ENCODE measurements around the gene BTNL9. TPM values are rescaled to one million over a fixed set of nuclear protein-coding genes. Genes with fewer than 3 reads are reported as not detected.

The BTNL9 gene
- polyA plus RNA-seq, 1 donor (not counting 4 experiments of a cell fraction or from before 2014, with no cell fraction given): 0.07 TPM

- DNase-seq (ENCODE audit: low read depth, low spot score) (no peak), FAIRE-seq (no peak)
- H3K27me3 ChIP-seq (ENCODE audit: control insufficient read depth, extremely low read depth, insufficient read depth, low read length): peaks cover 11% of the 10 kb centered on the region
- H3K79me2 ChIP-seq (ENCODE audit: control insufficient read depth, insufficient read depth, low read length): no peaks in the 10 kb centered on the region
- no peaks in the 10 kb centered on the region for H3K36me3 ChIP-seq (ENCODE audit: control insufficient read depth in 2 of 2, extremely low read depth in 1 of 2, insufficient read depth in 2 of 2, low read length in 2 of 2)
- dilution Hi-C loops (cut with MboI; ENCODE audit: extremely low pct_ligation_motif_present, low sequenced_read_pairs): no loop called here
- no peak overlapping the region for H3K27ac ChIP-seq (ENCODE audit: control insufficient read depth, insufficient read depth, low read length)
- no peaks in the 10 kb centered on the region for H3K9me1 ChIP-seq (ENCODE audit: control insufficient read depth, extremely low read depth, insufficient read depth, low read length)
- H4K20me1 ChIP-seq (ENCODE audit: control insufficient read depth, extremely low read depth, insufficient read depth, low read length): no peaks in the 10 kb centered on the region
- H2AFZ ChIP-seq (ENCODE audit: control insufficient read depth, low read length): no peak overlapping the region
- H3K9me3 ChIP-seq (ENCODE audit: control insufficient read depth, low read depth, low read length): no peaks in the 10 kb centered on the region
- no peak for TF ChIP-seq EZH2 (IDR thresholded peaks at IDR 0.05; ENCODE audit: low read length)
- TF ChIP-seq, protein P1, sequence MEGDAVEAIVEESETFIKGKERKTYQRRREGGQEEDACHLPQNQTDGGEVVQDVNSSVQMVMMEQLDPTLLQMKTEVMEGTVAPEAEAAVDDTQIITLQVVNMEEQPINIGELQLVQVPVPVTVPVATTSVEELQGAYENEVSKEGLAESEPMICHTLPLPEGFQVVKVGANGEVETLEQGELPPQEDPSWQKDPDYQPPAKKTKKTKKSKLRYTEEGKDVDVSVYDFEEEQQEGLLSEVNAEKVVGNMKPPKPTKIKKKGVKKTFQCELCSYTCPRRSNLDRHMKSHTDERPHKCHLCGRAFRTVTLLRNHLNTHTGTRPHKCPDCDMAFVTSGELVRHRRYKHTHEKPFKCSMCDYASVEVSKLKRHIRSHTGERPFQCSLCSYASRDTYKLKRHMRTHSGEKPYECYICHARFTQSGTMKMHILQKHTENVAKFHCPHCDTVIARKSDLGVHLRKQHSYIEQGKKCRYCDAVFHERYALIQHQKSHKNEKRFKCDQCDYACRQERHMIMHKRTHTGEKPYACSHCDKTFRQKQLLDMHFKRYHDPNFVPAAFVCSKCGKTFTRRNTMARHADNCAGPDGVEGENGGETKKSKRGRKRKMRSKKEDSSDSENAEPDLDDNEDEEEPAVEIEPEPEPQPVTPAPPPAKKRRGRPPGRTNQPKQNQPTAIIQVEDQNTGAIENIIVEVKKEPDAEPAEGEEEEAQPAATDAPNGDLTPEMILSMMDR (optimal IDR thresholded peaks at IDR 0.05 in 1 of 3, IDR thresholded peaks at IDR 0.05 in 1 of 3, conservative IDR thresholded peaks at IDR 0.05 in 1 of 3; ENCODE audit: extremely low read depth in 1 of 3, insufficient read depth in 2 of 3, low read length in 3 of 3): no peak
- H3K9ac ChIP-seq (ENCODE audit: control insufficient read depth, extremely low read depth, insufficient read depth, low read length): no peak overlapping the region
- H3K4me3 ChIP-seq (ENCODE audit: control insufficient read depth in 2 of 3, extremely low read depth in 1 of 3, insufficient read depth in 2 of 3, low read depth in 1 of 3, low read length in 3 of 3): no peak overlapping the region
- H3K4me1 ChIP-seq (ENCODE audit: control insufficient read depth, extremely low read depth, insufficient read depth, low read length): no peaks in the 10 kb centered on the region
- no peak overlapping the region for H3K4me2 ChIP-seq (ENCODE audit: control insufficient read depth, extremely low read depth, insufficient read depth, low read depth, low read length)
Observed at GRCh38 chr5:181042722-181043121, 2.7 kb downstream of the BTNL9 start.

DNA sequence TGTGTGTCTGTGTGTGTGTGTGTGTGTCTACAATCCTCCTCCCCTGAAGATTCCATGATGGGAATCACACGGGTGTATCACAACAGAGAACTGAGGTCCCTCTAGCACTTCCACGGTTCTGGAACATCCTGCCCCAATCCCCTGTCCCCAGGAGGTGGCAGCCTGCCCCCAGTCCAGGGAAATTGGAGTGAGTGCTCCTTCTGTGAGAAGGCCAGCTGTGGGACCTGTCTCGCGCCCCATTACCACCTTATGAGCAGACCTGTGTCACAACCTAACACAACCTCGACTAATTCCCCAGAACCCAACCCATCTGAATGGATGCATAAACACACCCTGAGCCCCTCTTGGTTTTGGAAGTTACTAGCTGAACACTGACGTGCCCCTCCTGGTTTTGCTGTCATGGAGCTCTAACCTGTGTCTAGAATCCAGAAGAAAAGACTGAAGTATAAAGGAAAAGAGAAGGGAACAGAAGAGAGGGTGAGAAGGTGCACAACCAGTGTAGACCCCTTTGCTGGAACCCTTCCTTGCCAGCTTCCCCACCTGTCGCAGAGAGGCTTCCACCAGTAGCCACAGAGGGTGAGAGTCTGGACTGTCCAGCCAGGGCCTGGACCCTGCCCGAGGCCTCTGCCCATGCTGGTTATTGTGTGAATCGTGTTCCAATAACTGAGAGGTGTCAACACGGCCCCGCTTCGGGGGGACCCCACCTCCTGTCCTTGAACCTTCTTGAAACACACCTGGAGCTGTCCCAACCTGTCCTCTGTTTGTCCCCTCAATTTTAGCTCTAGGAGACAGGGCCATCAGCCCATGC lies 3.4 kb downstream of the BTNL9 start:
- Histone ChIP-seq H3K4me3 (ENCODE audit: control insufficient read depth in 2 of 3, extremely low read depth in 1 of 3, insufficient read depth in 2 of 3, low read depth in 1 of 3, low read length in 3 of 3) (no peak overlapping the region), H3K9me3 (ENCODE audit: control insufficient read depth, low read depth, low read length) (no peaks in the 10 kb centered on the region), H2AFZ (ENCODE audit: control insufficient read depth, low read length) (no peak overlapping the region), H3K9me1 (ENCODE audit: control insufficient read depth, extremely low read depth, insufficient read depth, low read length) (no peaks in the 10 kb centered on the region), H4K20me1 (ENCODE audit: control insufficient read depth, extremely low read depth, insufficient read depth, low read length) (no peaks in the 10 kb centered on the region), H3K36me3 (ENCODE audit: control insufficient read depth in 2 of 2, extremely low read depth in 1 of 2, insufficient read depth in 2 of 2, low read length in 2 of 2) (no peaks in the 10 kb centered on the region), H3K27me3 (ENCODE audit: control insufficient read depth, extremely low read depth, insufficient read depth, low read length) (peaks cover 11% of the 10 kb centered on the region), H3K4me2 (ENCODE audit: control insufficient read depth, extremely low read depth, insufficient read depth, low read depth, low read length) (no peak overlapping the region), H3K79me2 (ENCODE audit: control insufficient read depth, insufficient read depth, low read length) (no peaks in the 10 kb centered on the region), H3K4me1 (ENCODE audit: control insufficient read depth, extremely low read depth, insufficient read depth, low read length) (no peaks in the 10 kb centered on the region), H3K9ac (ENCODE audit: control insufficient read depth, extremely low read depth, insufficient read depth, low read length) (no peak overlapping the region), H3K27ac (ENCODE audit: control insufficient read depth, insufficient read depth, low read length) (no peak overlapping the region)
- no peak for FAIRE-seq
- DNase-seq (ENCODE audit: low read depth, low spot score): no peak
- TF ChIP-seq, protein P1 (optimal IDR thresholded peaks at IDR 0.05 in 1 of 3, IDR thresholded peaks at IDR 0.05 in 1 of 3, conservative IDR thresholded peaks at IDR 0.05 in 1 of 3; ENCODE audit: extremely low read depth in 1 of 3, insufficient read depth in 2 of 3, low read length in 3 of 3): peak in 1 of 3 experiments; percentile 22
- no peak for TF ChIP-seq EZH2 (IDR thresholded peaks at IDR 0.05; ENCODE audit: low read length)
- dilution Hi-C loops (cut with MboI; ENCODE audit: extremely low pct_ligation_motif_present, low sequenced_read_pairs): no loop called here
